ENCODE data around the gene CAND2. TPM values are rescaled to one million over a fixed set of nuclear protein-coding genes. Genes with fewer than 3 reads are reported as not detected.

Gene CAND2
- total RNA-seq, result 2.2 and 3.6 TPM in 2 replicates

DNA sequence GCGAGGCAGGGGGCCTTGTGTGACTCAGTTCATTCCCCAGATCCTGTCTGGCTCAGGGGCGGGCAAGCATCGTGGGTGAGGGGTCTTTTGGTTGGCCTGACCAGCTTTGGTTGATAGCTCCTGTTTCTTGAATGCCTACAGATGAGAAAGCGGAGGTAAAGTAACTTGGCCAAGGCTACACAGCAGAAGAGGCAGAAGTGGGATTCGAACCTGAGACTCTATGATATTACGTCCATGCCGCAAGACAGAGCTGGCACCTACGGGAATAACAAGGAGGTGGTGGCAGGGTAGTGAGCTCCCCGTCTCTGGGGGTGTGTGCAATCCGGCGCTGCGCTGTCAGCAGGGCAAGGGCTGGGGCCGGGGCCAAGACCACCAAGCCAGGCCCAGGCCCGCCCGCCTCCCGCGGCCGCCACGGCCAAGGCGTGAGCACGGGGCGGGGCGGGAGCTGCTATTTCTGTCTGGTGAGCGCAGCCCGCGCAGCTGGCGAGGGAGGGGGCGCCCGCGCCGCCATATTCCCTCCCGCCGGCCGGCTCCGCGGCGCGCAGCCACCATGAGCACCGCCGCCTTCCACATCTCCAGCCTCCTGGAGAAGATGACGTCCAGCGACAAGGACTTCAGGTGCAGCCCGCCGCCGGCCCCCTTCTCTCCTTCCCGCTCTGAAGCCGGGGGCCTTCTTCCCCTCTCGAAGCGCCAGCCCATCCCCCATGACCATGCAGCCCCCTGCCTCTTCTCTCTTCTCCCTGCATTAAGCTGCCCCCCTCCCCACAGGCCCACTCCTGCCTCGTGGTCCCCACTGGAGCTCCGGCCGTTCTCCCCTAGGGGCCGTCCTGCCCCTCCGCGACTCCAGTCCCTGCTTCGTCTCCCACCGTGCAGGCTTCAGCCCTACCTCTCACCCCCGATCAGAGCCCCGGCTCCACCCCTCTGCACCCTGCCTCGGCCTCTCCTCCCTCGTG lies at the start of gene CAND2:
CAND2 (plus strand) TSS at position 510 of the 953 bp plus-strand sequence; CDS start at position 551, 41 bp downstream.

DNA sequence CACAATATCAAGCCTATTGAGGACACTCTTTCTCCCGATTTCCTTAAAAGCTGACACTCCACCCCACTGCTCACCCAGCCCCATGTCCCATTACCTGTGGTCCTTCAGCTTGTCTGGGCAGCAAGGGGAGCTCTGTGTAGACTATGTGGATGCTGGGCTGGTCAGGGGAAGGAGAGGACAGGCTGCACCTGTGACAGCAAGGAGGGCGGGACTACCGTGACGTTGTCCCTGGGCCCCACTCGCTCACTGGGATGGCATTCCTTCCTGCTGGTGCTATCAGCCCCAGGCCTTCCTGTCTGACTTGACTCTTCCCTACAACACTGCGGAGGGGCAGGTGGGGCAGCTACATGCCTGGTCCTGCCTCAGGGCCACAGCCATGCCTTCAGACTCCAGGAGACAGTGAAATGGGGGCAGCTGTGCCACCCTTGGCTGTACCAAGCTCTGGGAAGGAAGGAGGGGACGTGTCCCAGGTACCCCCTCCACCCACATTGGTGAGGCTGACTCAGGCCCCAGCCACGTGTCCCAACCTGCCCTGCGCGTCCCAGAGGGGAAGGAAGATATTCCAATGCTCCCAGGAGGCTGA lies 37.3 kb upstream of the CAND2 start, which contains the start of gene TMEM40:
TMEM40 (minus strand) TSS at position 163 of the 583 bp plus-strand sequence. CDS start 9,427 bp downstream, outside the sequence.

DNA sequence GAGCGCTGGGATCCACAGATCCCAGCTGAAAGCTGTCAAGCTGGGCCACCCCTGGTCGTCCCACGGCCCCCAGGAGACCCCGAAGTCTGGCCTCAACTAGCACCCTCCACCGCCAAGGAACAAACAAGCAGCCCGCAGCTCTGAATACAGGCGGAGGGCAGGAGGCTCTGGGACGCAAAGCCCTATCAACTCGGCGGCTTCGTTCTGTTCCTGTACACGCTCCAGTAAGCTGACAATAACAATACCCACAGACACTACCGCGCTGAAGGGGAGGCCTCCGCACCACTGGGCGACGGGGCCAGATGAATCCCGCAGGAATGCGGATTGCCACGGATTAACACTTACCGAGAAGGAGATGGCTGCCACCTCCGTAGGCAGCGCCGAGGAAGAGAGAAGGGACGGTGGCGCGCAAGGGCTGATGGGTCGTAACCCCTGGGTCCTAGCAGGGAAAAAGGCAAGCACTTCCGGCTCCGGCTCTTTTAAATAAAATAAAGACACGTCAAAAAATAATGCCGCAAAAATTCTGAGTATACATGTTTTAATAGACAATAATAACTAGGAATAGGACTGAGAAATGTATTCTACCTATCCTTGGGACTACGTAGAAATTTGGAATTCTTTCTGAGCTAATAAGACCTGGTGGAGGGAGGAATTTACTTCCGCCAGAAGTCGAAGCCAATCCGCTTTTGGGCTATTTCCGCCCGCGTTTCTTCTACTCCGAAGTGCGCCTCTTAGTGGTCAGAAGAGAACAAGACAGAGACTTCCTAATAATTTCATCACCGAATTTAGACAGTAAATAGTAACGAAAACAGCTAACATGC lies 44.9 kb downstream of the CAND2 start, which contains the start of gene RPL32:
RPL32 (minus strand) TSS at position 417 of the 821 bp plus-strand sequence. CDS start 1,328 bp downstream, outside the sequence.

Other genes starting within 250 kb of the CAND2 start
- 29.6 and 34.2 TPM in 2 replicates for gene MKRN2, start 239.6 kb upstream of the CAND2 start, total RNA-seq
- gene RAF1, start 132.6 kb upstream of the CAND2 start, total RNA-seq, result 58.0 and 66.3 TPM in 2 replicates
- gene TMEM40, start 37.4 kb upstream of the CAND2 start, total RNA-seq, result 18.8 and 21.4 TPM in 2 replicates
- 907 and 2,616 TPM in 2 replicates for gene RPL32, start 44.9 kb downstream of the CAND2 start, total RNA-seq